GM12878 (cell line): ENCODE results near the gene PPP2R3B. TPM values are rescaled to one million over a fixed set of nuclear protein-coding genes. Genes with fewer than 3 reads are reported as not detected.

Experiments
- ATAC-seq: fragments of 200-7000 bp; cut with Tn5 transposase; 3 replicates; pipeline ENCODE4 v1.9.1; 2020; ENCODE audit warnings: mild to moderate bottlenecking, moderate library complexity
- BruUV-seq: library from RNA; stranded (reverse); fragments of 400-500 nt; replicated peaks from 2 replicates; lab custom pipeline; 2021; lab: Mats Ljungman, UMichigan
- CTCF ChIA-PET: fragments of 300-600 bp; sonication (Branson Sonifier 250); formaldehyde crosslinking; extraction: SDS; loops from one replicate; lab custom pipeline; 2021; ENCODE audit warnings: inconsistent platforms; lab: Yijun Ruan, JAX
- POLR2A ChIA-PET: fragments of 350-600 bp; formaldehyde crosslinking; extraction: SDS; loops from one replicate; lab custom pipeline; 2021; ENCODE audit warnings: inconsistent platforms; lab: Charles Lee
- RAD21 ChIA-PET: fragments of 300-600 bp; sonication (Branson Sonifier 250); formaldehyde crosslinking; loops from one replicate; lab custom pipeline; 2023; ENCODE audit warnings: antibody characterized with exemption; ENCODE audit not compliant: unreplicated experiment; lab: Charles Lee
- SMC1A ChIA-PET: fragments of 300-600 bp; sonication (Branson Sonifier 250); formaldehyde crosslinking; loops from one replicate; lab custom pipeline; 2023; ENCODE audit not compliant: unreplicated experiment, uncharacterized antibody; lab: Charles Lee
- DNase-seq: peaks from one replicate; pipeline ENCODE4 v3.0.0-alpha.2; 2011; ENCODE audit warnings: low read depth, low spot score
- FAIRE-seq: peaks from 3 replicates; lab custom pipeline; 2011; peaks lifted over from hg19 to GRCh38; lab: Jason Lieb, UNC
- H2AFZ ChIP-seq: 2 replicates; pipeline ENCODE4 v1.6.0; 2011; ENCODE audit warnings: low read depth, low read length, control low read depth; ENCODE audit not compliant: control insufficient read depth
- H3K27ac ChIP-seq: 2 replicates; pipeline ENCODE4 v1.5.1; 2011; ENCODE audit warnings: control low read depth; ENCODE audit not compliant: control insufficient read depth, insufficient read depth
- H3K27me3 ChIP-seq, 2 experiments: replicated peaks in 1 of 2; 2 replicates each; pipeline versions ENCODE4 v1.6.0 to v1.6.1; 2011; ENCODE audit warnings: low read length in 1 of 2; ENCODE audit not compliant: control insufficient read depth in 2 of 2, insufficient read depth in 2 of 2
- H3K36me3 ChIP-seq, 2 experiments: 2 replicates each; pipeline ENCODE4 v1.5.1; 2011; ENCODE audit warnings: low read length in 1 of 2; ENCODE audit not compliant: control insufficient read depth in 2 of 2, insufficient read depth in 2 of 2
- H3K4me1 ChIP-seq: 2 replicates; pipeline ENCODE4 v1.6.1; 2011; ENCODE audit warnings: mild to moderate bottlenecking, low read length, moderate library complexity, mixed read lengths; ENCODE audit not compliant: control insufficient read depth, insufficient read depth
- H3K4me2 ChIP-seq: 2 replicates; pipeline ENCODE4 v1.6.0; 2011; ENCODE audit warnings: control low read depth; ENCODE audit not compliant: control insufficient read depth, insufficient read depth
- H3K4me3 ChIP-seq: fragments of 200-600 bp; sonication (generic); 2 replicates; pipeline ENCODE4 v1.5.1; 2016
- H3K79me2 ChIP-seq: 2 replicates; pipeline ENCODE4 v1.6.0; 2011; ENCODE audit warnings: low read length; ENCODE audit not compliant: control insufficient read depth, insufficient read depth
- H3K9ac ChIP-seq: 2 replicates; pipeline ENCODE4 v1.8.0; 2011; ENCODE audit warnings: low read length, control low read depth, mixed read lengths; ENCODE audit not compliant: control insufficient read depth, insufficient read depth
- H3K9me3 ChIP-seq: replicated peaks from 3 replicates; pipeline ENCODE4 v1.5.1; 2011; ENCODE audit warnings: mild to moderate bottlenecking, low read length; ENCODE audit not compliant: control insufficient read depth, insufficient read depth
- H4K20me1 ChIP-seq: 2 replicates; pipeline ENCODE4 v1.6.0; 2011; ENCODE audit not compliant: control insufficient read depth, insufficient read depth
- BRCA1 ChIP-seq: IDR thresholded peaks from 2 replicates; pipeline ENCODE4 v1.6.1; 2011; ENCODE audit warnings: low read depth, low read length, improper control_type of control experiment
- GABPA ChIP-seq: IDR thresholded peaks from 2 replicates; pipeline ENCODE4 v1.6.1; 2014; ENCODE audit warnings: antibody characterized with exemption, low read depth, mild to moderate bottlenecking, inconsistent platforms
- KDM1A ChIP-seq: fragments of 200-600 bp; sonication (generic); IDR thresholded peaks from 2 replicates; pipeline ENCODE4 v1.6.1; 2016; ENCODE audit warnings: borderline replicate concordance
- MXI1 ChIP-seq: fragments of 150-350 bp; IDR thresholded peaks from 2 replicates; pipeline ENCODE4 v1.6.1; 2011; ENCODE audit warnings: low read depth, mild to moderate bottlenecking, inconsistent platforms, low read length, improper control_type of control experiment
- PRDM15 ChIP-seq: fragments of 450-650 bp; formaldehyde crosslinking; IDR thresholded peaks from 2 replicates; pipeline ENCODE4 v1.4.0; 2020; ENCODE audit warnings: mild to moderate bottlenecking, moderate library complexity
- RB1 ChIP-seq: fragments of 450-650 bp; formaldehyde crosslinking; IDR thresholded peaks from 2 replicates; pipeline ENCODE4 v1.6.1; 2017; ENCODE audit warnings: mild to moderate bottlenecking, borderline replicate concordance
- ZNF24 ChIP-seq: fragments of 450-650 bp; IDR thresholded peaks from 2 replicates; pipeline ENCODE4 v1.6.1; 2017; ENCODE audit warnings: antibody characterized with exemption, mild to moderate bottlenecking
- WGBS: methylation state at CpG from one replicate; pipeline ENCODE4 v1.1.6; 2016; ENCODE audit warnings: low lambda C conversion rate; ENCODE audit not compliant: insufficient replicate concordance, insufficient coverage; ENCODE audit errors: missing lambda C conversion rate; 5-methylcytosine and 5-hydroxymethylcytosine counted together
- in situ Hi-C: fragments of 300-500 bp; cut with MboI; formaldehyde crosslinking; loops from 9 replicates; pipeline ENCODE4 v1.14.3; 2018; ENCODE audit warnings: mixed read lengths
- intact Hi-C: fragments of 100-400 bp; cut with micrococcal nuclease; formaldehyde crosslinking; loops from one replicate; pipeline ENCODE4 v1.14.2; 2022; ENCODE audit not compliant: unreplicated experiment
- polyA plus RNA-seq, 11 experiments: library from polyadenylated mRNA; depleted of rRNA in 4 of 11; unstranded in 6 of 11; stranded (reverse) in 5 of 11; fragments of >200 nt; fragmentation: Nextera tagmentation in 4 of 11; fragmentation: Illumina TruSeq in 1 of 11; extraction: Ambion mirVana in 4 of 11; extraction: Trizol in 1 of 11; gene quantifications; 1 replicate in 1 of 11; 2 replicates in 10 of 11; pipeline versions ENCODE4 v1.2.1 to v1.2.3, GENCODE V29; 2011 to 2016; ENCODE audit warnings: inconsistent platforms in 2 of 11, missing spikeins in 2 of 11, low read depth in 1 of 11
- total RNA-seq, 4 experiments: library from RNA; depleted of rRNA in 3 of 4; stranded (reverse); fragments of >200 nt in 3 of 4; fragmentation: Illumina TruSeq in 1 of 4; extraction: Trizol in 1 of 4; gene quantifications; 2 replicates each; pipeline versions ENCODE4 v1.2.1 to v1.2.3, GENCODE V29; 2013 to 2021

The PPP2R3B gene
- total and polyA plus RNA-seq, 10 of the 15 experiments (the other 5 are each of a cell fraction or from before 2014, with no cell fraction given): 0.11 to 34.3 (median 9.7) TPM; not detected in 1

- no peaks in the 10 kb centered on the region for H3K36me3 ChIP-seq
- ChIA-PET RAD21 (no interaction called here), CTCF (no interaction called here), POLR2A (no interaction called here), SMC1A (no interaction called here)
- ATAC-seq (no peak), FAIRE-seq (no peak), DNase-seq (no peak)
- H3K4me3 ChIP-seq: no peak overlapping the region
- H2AFZ ChIP-seq: no peak overlapping the region
- WGBS: 96% methylated on average over 42 of the region's 63 CpGs
- intact Hi-C loops: no loop called here
- H3K27ac ChIP-seq: no peak overlapping the region
- BruUV-seq: no TSS peak
- no peaks in the 10 kb centered on the region for H4K20me1 ChIP-seq
- no peaks in the 10 kb centered on the region for H3K79me2 ChIP-seq
- H3K4me1 ChIP-seq: no peaks in the 10 kb centered on the region
- no peak overlapping the region for H3K9ac ChIP-seq
- in situ Hi-C loops: no loop called here
- no peaks in the 10 kb centered on the region for H3K27me3 ChIP-seq
- no peak overlapping the region for H3K4me2 ChIP-seq
- no peak for TF ChIP-seq RB1
- no peak for TF ChIP-seq KDM1A
- no peak for TF ChIP-seq MXI1
- no peak for TF ChIP-seq GABPA
- no peak for TF ChIP-seq ZNF24
- no peak for TF ChIP-seq BRCA1
- no peak for TF ChIP-seq PRDM15 (CRISPR knock-in tag)
- peaks cover 4% of the 10 kb centered on the region; the same call in 1 of the 3 replicates for H3K9me3 ChIP-seq
These were observed 41.4 kb downstream of the PPP2R3B start for GRCh38 chrX:345020-345925.
